HG02970 (cell line): ENCODE data around the gene ARID1B.

Source experiments
- ATAC-seq: cut with Tn5 transposase; IDR thresholded peaks from one replicate; pipeline ENCODE4 v1.9.1; 2021; ENCODE audit warnings: mild to moderate bottlenecking, moderate library complexity, moderate number of reproducible peaks; ENCODE audit not compliant: unreplicated experiment, low FRiP score

The ARID1B gene

DNA sequence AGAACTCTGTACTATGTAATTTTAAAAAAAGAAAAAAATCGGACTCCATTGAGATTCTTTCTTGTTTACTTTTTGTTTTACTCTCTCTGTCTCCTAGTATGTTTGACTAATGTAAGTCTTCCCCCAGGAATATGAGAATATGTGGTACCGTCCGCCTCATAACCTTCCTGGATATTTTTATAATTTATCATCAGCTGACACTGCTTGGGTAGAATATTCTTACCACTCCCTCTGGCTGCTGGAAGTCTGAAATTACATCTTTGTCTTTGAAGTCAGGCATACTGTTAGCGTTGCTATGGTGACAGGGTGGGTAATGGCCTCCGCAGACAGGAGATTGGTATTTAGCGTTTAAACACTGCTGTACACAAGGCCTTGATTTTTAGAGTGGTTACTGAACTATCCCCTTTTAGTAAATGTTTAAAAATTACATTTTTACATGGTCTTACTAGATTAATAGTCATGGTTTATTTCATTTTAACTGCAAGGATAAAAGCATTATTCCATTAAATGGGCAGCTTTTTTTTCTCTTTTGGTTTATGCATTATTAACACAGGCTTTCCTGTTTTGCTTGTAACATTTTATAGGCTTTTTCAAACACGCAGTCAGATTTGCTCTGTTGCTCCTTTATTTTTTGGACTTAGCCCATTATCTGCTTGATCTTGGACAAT lies 176.4 kb downstream of the ARID1B start:
- ATAC-seq: no peak

- ATAC-seq: no peak
Observed at GRCh38 chr6:156954191-156954590, 177.0 kb downstream of the ARID1B start.

DNA sequence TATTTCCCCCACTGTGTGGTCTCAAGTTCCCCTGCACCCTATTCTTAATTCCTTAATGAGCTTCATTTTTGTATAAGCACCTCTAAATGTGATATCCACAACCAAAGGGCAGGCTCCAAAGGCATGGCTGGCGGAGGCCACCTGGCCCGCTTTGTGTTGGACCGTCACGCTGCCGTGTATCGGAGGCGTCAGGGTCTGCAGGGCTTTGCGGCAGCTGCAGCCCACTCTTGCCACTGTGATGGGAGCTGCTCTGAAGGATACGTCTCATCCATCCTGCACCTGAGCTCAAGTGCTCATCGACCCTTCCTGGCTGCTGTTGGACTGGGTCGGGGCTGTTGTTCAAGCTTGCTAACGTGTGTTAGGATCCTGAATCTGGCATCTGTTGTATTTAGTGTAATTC lies 177.6 kb downstream of the ARID1B start:
- no peak for ATAC-seq

DNA sequence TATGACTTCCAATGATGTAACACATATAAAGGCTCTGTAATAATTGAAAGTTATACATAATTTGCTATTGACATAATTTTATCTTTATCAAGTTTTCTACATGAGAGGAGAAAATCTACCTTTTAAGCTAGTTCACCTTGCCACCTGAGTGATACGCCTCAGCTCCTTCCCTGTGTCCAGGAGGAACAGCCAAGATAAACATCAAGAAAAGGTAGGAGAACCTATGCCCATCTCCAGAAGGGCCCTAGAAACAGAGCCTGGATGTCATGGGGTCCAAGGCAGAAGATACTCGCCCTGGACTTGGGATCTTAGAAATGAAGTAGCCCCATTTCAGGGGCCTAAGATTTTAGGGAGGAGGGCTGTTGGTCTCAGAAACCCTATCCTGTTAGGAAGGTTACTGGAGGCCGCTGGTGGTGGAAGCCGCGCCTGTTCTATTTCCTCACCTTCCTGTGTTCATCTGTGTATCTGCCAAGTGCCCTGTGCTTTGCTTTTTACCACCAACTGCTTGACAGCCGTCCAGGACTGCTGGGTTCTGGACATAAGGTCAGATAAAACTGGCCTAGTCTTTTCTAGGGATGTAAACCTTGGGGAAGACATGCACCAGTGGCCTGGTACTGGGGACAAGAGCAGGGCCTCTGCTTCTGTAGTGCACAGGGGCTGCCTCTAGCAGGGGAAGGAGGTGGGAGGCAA lies 178.5 kb downstream of the ARID1B start:
- ATAC-seq: no peak

GRCh38 chr6:156956286-156956685 lies 179.1 kb downstream of the ARID1B start:
- no peak for ATAC-seq

GRCh38 chr6:156957931-156958547 lies 180.9 kb downstream of the ARID1B start:
- ATAC-seq: no peak

DNA sequence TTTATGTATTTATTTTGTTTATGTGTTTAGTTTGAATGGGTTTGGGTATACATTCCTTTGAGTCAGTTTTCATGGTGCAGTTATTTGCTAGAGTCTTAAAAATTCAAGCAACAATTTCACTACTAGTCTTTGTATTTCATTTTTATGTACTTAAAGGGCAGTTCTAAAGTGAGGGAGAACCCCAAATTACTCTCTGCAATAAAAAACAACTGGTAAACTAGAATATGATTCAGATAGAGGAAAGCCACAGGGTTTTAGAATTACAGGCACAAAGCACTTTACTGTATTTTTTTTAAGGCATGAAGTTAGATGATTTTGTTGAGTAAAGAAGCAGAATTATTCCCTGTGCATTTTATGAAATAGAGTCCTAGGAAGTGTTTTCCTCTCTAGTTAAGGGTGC lies 183.3 kb downstream of the ARID1B start:
- ATAC-seq: no peak

GRCh38 chr6:156961282-156961892 lies 184.2 kb downstream of the ARID1B start:
- ATAC-seq: no peak

- no peak for ATAC-seq
Observed at GRCh38 chr6:156963712-156964700, 186.8 kb downstream of the ARID1B start.

DNA sequence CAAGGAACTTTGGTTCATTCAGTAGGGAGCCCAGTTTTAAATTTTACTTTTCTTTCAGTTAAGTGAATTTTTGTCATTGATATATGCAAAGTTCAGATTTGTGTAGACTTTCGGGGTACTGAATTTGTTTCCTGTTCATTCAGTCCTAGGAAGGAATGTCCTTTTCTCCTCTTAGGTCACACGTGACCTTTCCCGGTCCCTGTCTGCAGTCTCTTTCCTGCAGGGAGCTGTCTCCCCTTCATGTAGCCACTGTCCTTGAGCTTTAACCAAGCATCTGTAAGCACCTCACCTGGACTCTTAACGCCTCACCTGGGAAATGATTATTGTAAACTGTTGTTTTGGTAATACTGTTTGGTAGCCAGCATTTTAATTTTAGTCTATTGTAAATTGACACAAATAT lies 190.7 kb downstream of the ARID1B start:
- no peak for ATAC-seq

- ATAC-seq: no peak
Observed at GRCh38 chr6:156969233-156969632, 192.1 kb downstream of the ARID1B start.

GRCh38 chr6:156970595-156971112 lies 193.5 kb downstream of the ARID1B start:
- no peak for ATAC-seq

DNA sequence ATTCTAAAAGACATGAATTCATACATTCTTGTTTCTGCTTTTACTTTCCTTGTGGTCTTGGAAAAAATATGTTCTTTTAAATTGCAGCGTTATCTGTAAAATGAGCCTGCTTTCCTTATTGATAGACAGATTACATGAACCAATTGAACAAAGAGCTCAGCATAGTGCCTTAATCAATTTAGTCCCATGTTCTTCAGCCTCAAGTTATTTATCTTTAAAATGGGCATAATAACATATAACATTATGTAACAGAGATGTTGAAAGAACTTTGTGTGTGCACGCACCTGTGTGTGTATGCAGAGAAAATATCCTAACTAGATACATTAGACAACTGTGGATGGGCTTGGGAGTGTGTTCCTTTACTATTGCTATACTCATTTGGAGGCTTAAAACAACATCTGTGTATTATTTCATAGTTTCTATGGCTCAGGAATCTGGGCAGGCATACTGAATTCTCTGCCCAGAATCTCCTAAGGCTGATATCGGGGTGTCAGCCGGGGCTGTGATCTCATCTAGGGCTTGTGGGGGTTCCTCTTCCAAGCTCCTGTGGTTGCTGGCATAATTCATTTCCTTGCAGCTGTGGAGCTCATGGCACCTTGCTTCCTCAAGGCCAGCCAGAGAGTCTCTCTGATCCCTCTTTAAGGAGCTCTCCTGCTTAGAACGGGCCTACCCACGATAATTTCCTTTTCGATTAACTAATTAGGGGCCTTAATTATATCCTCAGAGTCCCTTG lies 194.1 kb downstream of the ARID1B start:
- no peak for ATAC-seq

GRCh38 chr6:156972145-156972544 lies 195.0 kb downstream of the ARID1B start:
- no peak for ATAC-seq

GRCh38 chr6:156974830-156975261 lies 197.7 kb downstream of the ARID1B start:
- no peak for ATAC-seq

- no peak for ATAC-seq
Observed at GRCh38 chr6:156975414-156975813, 198.2 kb downstream of the ARID1B start.

DNA sequence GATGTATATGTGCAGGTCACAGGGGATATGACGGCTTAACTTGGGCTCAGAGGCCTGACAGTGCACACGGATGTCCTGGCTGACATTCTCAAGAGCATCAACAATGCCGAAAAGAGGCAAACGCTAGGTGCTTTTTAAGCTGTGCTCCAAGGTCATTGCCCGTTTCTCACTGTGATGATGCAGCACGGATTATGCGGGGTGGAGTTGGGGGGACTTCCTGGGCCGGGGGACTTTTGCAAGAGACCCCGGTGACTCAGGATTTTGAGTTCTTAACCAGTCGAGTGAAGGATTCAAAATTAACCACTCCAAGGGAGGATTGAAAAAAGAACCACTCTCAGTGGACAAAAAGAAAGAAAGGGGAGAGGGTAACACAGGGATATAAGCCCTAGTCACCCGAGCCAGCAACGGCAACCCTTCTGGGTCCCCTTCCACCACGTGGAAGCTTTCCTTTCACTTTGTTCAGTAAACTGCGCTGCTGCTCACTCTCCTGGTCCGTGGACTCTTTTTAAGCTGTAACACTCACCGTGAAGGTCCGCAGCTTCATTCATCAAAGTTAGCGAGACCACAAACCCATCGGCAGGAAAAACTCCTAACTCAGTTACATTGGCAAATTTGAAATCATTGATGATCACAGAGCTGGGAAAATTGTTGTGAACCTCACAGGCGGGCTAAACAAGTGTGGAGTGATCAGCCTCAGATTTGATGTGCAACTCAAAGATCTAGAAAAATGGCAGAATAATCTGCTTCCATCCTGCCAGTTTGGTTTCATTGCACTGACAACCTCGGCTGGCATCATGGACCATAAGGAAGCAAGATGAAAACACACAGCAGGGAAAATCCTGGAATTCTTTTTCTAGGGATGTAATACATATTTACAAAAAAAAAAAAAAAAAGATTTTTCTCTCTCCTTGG lies 199.3 kb downstream of the ARID1B start:
- no peak for ATAC-seq
